DND-41 (cell line): ENCODE measurements around the gene GRIK4.

Source experiments
- ATAC-seq: fragments of 200-7000 bp; cut with Tn5 transposase; 3 replicates; pipeline ENCODE4 v1.9.1; 2021; ENCODE audit warnings: low read depth; ENCODE audit not compliant: insufficient read depth
- DNase-seq: peaks from one replicate; pipeline ENCODE4 v3.0.0-alpha.2; 2020
- H2AFZ ChIP-seq: 2 replicates; pipeline ENCODE4 v1.6.0; 2012; ENCODE audit warnings: low read depth, low read length
- H3K27ac ChIP-seq: 2 replicates; pipeline ENCODE4 v1.5.1; 2012; ENCODE audit warnings: low read length, inconsistent platforms
- H3K27me3 ChIP-seq: fragments of 200-600 bp; sonication (generic); 2 replicates; pipeline ENCODE4 v1.6.0; 2012; ENCODE audit warnings: low read length, mild to moderate bottlenecking, inconsistent platforms; ENCODE audit not compliant: insufficient read depth, poor library complexity
- H3K36me3 ChIP-seq: 2 replicates; pipeline ENCODE4 v1.5.1; 2012; ENCODE audit warnings: low read length, inconsistent platforms; ENCODE audit not compliant: insufficient read depth
- H3K4me1 ChIP-seq: 2 replicates; pipeline ENCODE4 v1.5.1; 2012; ENCODE audit warnings: mild to moderate bottlenecking, low read length; ENCODE audit not compliant: insufficient read depth
- H3K4me2 ChIP-seq: 2 replicates; pipeline ENCODE4 v1.6.0; 2012; ENCODE audit warnings: mild to moderate bottlenecking, moderate library complexity, low read length, inconsistent platforms; ENCODE audit not compliant: insufficient read depth
- H3K4me3 ChIP-seq, 2 experiments: fragments of 200-600 bp in 1 of 2; shearing (Covaris generic) in 1 of 2; 2 replicates each; pipeline ENCODE4 v1.5.1; 2012 to 2016; ENCODE audit warnings: inconsistent platforms in 2 of 2, low read length in 2 of 2, mild to moderate bottlenecking in 2 of 2, low read depth in 1 of 2, moderate library complexity in 1 of 2
- H3K79me2 ChIP-seq: 2 replicates; pipeline ENCODE4 v1.6.0; 2012; ENCODE audit warnings: low read length, inconsistent platforms; ENCODE audit not compliant: insufficient read depth
- H3K9ac ChIP-seq: 2 replicates; pipeline ENCODE4 v1.6.0; 2012; ENCODE audit warnings: low read depth, mild to moderate bottlenecking, inconsistent platforms, low read length, moderate library complexity
- H3K9me3 ChIP-seq: 2 replicates; pipeline ENCODE4 v1.5.1; 2012; ENCODE audit warnings: low read length, moderate library complexity, mild to moderate bottlenecking, inconsistent platforms; ENCODE audit not compliant: insufficient read depth, severe bottlenecking
- H4K20me1 ChIP-seq: 2 replicates; pipeline ENCODE4 v1.6.0; 2012; ENCODE audit warnings: low read length; ENCODE audit not compliant: insufficient read depth
- CTCF ChIP-seq: IDR thresholded peaks from 2 replicates; pipeline ENCODE4 v1.5.1; 2012; ENCODE audit warnings: borderline replicate concordance, low read length, moderate library complexity, mild to moderate bottlenecking; ENCODE audit not compliant: poor library complexity, severe bottlenecking; ENCODE audit errors: extremely low read depth
- EZH2 ChIP-seq: IDR thresholded peaks from 3 replicates; pipeline ENCODE4 v1.6.1; 2012; ENCODE audit warnings: borderline replicate concordance, low read depth, mild to moderate bottlenecking, moderate library complexity, low read length, inconsistent platforms; ENCODE audit not compliant: severe bottlenecking

Gene GRIK4

GRCh38 chr11:120929090-120929489 is 417.5 kb downstream of the GRIK4 start:
- no peaks in the 10 kb centered on the region for H3K9me3 ChIP-seq
- H3K4me2 ChIP-seq = no peak overlapping the region
- H3K4me3 ChIP-seq = no peak overlapping the region
- H3K9ac ChIP-seq = no peak overlapping the region
- no peaks in the 10 kb centered on the region for H3K4me1 ChIP-seq
- H3K79me2 ChIP-seq = no peaks in the 10 kb centered on the region
- no peaks in the 10 kb centered on the region for H3K27me3 ChIP-seq
- no peak overlapping the region for H2AFZ ChIP-seq
- no peak for DNase-seq
- no peaks in the 10 kb centered on the region for H4K20me1 ChIP-seq
- H3K27ac ChIP-seq = no peak overlapping the region
- TF ChIP-seq CTCF (no peak), EZH2 (no peak)
- H3K36me3 ChIP-seq = no peaks in the 10 kb centered on the region
- ATAC-seq = no peak

DNA sequence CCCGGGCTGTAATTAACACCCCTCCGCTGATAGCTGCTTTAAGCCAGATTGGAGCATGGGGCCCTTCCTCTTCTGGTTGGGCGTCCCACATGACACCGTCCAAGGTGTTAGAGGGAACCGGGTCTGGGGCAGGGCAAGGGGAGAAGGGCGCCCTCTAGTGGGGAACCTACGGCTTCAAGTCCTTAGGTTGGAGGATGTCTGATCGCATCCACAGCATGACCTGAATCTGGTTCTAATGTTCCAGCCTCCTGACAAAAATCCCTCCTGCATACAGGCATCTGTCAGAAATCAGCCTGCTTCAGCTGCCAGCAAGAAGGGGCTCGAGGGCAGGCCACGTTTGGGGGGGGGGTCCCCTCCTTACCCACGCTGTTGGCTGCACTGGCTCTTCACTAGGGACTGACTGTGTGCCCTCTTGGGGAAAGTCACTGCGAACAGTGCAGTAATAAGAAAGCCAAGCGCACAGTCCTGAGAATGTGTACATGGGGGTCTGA is 418.2 kb downstream of the GRIK4 start:
- Histone ChIP-seq H3K79me2 (no peaks in the 10 kb centered on the region), H3K27ac (no peak overlapping the region), H3K4me2 (no peak overlapping the region), H3K27me3 (no peaks in the 10 kb centered on the region), H3K4me1 (no peaks in the 10 kb centered on the region), H4K20me1 (no peaks in the 10 kb centered on the region), H3K36me3 (no peaks in the 10 kb centered on the region), H3K9ac (no peak overlapping the region), H3K4me3 (no peak overlapping the region), H2AFZ (no peak overlapping the region), H3K9me3 (no peaks in the 10 kb centered on the region)
- peak; percentile 73 for ATAC-seq
- peak; percentile 72 for TF ChIP-seq CTCF
- TF ChIP-seq EZH2 = no peak
- DNase-seq = peak; percentile 40

GRCh38 chr11:120931057-120931779 is 419.7 kb downstream of the GRIK4 start:
- Histone ChIP-seq H3K9me3 (no peaks in the 10 kb centered on the region), H3K4me1 (no peaks in the 10 kb centered on the region), H3K36me3 (no peaks in the 10 kb centered on the region), H3K27me3 (no peaks in the 10 kb centered on the region), H3K79me2 (no peaks in the 10 kb centered on the region), H2AFZ (no peak overlapping the region), H3K4me3 (no peak overlapping the region), H3K27ac (no peak overlapping the region), H4K20me1 (no peaks in the 10 kb centered on the region), H3K9ac (no peak overlapping the region), H3K4me2 (no peak overlapping the region)
- no peak for DNase-seq
- TF ChIP-seq CTCF (peak; percentile 12), EZH2 (no peak)
- no peak for ATAC-seq

GRCh38 chr11:120932305-120932915 is 420.9 kb downstream of the GRIK4 start:
- no peak overlapping the region for H3K9ac ChIP-seq
- no peak overlapping the region for H3K4me3 ChIP-seq
- DNase-seq (no peak), ATAC-seq (no peak)
- no peaks in the 10 kb centered on the region for H3K36me3 ChIP-seq
- no peak for TF ChIP-seq CTCF
- peaks cover under 1% of the 10 kb centered on the region for H3K27me3 ChIP-seq
- H3K4me2 ChIP-seq = no peak overlapping the region
- H4K20me1 ChIP-seq = no peaks in the 10 kb centered on the region
- H3K79me2 ChIP-seq = no peaks in the 10 kb centered on the region
- no peak overlapping the region for H3K27ac ChIP-seq
- H3K4me1 ChIP-seq = no peaks in the 10 kb centered on the region
- H2AFZ ChIP-seq = no peak overlapping the region
- no peaks in the 10 kb centered on the region for H3K9me3 ChIP-seq
